Measurements from ENCODE around the gene FRAS1. TPM values are rescaled to one million over a fixed set of nuclear protein-coding genes. Genes with fewer than 3 reads are reported as not detected.
A peak's percentile ranks its signal among the peaks of the same experiment; 100 is the strongest.
"Not testable (repeated sequence)": the region's sequence is repeated elsewhere in the genome, so short reads cannot be mapped to it uniquely, and the experiment has no call there.

Gene FRAS1
- total RNA-seq, 1 donor from 2014 or later, result 6.8 TPM

- DNase-seq (ENCODE audit: low spot score), result not testable (repeated sequence)
These were observed 490.8 kb downstream of the FRAS1 start for GRCh38 chr4:78547899-78548298.

DNA sequence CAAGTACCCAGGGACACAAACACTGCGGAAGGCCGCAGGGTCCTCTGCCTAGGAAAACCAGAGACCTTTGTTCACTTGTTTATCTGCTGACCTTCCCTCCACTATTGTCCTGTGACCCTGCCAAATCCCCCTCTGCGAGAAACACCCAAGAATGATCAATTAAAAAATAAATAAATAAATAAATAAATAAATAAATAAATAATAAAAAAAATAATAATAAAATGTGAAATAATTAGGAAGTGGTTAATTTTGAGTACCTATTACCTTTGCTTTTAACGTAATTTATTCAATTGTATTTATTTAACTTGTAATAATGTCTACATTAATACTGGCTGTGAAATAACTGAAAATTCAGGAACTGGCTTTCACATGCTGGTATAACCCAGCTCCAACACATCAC, 491.8 kb downstream of the FRAS1 start:
- DNase-seq (ENCODE audit: low spot score), result not testable (repeated sequence)

- DNase-seq (ENCODE audit: low spot score), result peak; percentile 47
These were observed 494.6 kb downstream of the FRAS1 start, which contains the start of gene ANXA3 for GRCh38 chr4:78551420-78552351. Gene ANXA3 (plus strand): TSS chr4:78551770. CDS start chr4:78554474, 2,704 bp downstream.

GRCh38 chr4:78552389-78553042, 495.4 kb downstream of the FRAS1 start:
- peak; percentile 60 for DNase-seq (ENCODE audit: low spot score)

- DNase-seq (ENCODE audit: low spot score), result no peak
These were observed 495.9 kb downstream of the FRAS1 start for GRCh38 chr4:78553043-78553396.

DNA sequence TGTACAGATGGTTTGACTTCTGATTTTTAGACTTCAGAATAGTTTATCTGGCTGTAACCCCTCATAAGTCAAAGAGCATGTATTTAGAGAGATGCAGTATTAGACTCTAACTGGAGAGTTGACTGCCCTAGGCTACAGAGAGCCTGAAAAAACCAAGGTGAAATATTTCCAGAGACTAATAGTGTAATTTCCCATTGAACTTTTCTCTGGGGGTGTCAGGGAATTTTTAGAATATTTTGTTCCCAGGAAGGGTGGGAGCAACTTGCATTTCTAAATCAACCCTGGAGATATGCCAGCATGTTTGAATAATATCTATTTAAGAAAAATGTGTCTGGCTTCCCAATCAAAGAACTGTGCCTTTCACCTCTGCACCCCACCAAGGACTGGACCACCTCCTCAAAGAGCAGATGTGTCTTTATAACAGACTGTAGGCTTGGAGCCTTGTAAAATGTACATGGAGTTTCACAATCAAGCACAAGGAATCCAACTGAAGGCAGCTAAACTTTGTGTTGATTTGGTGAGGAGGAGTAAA, 496.5 kb downstream of the FRAS1 start:
- no peak for DNase-seq (ENCODE audit: low spot score)

GRCh38 chr4:78556665-78557064, 499.5 kb downstream of the FRAS1 start:
- DNase-seq (ENCODE audit: low spot score), result no peak

DNA sequence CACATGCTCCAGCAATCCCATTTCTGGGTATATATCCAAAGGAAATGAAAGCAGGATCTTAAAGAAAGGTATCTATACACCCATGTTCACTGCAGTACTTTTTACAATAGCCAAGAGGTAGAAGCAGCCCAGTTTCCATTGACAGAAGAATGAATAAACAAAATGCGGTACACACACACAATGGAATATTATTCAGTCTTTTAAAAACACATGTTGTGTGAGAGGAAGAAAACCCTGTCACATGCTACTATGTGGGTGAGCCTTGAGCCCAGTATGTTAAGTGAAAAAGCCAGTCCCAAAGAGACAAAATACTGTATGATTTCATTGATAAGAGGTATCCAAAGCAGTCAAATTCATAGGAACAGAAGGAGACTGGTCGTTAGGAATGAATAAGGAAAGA, 500.7 kb downstream of the FRAS1 start:
- no peak for DNase-seq (ENCODE audit: low spot score)

DNA sequence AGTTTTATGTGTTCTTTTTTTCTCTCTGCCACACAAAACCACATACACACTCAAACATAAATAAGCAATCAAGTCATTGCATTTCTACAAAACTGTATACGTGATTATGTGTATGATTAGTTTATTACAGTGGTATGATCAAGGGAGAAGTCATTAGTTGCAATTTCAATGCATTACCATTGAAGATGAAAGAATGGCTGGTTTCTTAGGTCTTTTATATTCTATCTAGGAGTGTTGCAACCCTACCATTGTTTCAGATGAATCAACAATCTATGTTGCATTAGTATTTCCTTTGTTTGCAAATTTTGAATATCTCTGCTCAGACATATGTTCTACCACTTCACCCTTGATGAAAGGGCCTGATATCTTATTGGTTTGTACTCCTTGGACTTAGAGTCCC, 501.3 kb downstream of the FRAS1 start:
- no peak for DNase-seq (ENCODE audit: low spot score)

DNA sequence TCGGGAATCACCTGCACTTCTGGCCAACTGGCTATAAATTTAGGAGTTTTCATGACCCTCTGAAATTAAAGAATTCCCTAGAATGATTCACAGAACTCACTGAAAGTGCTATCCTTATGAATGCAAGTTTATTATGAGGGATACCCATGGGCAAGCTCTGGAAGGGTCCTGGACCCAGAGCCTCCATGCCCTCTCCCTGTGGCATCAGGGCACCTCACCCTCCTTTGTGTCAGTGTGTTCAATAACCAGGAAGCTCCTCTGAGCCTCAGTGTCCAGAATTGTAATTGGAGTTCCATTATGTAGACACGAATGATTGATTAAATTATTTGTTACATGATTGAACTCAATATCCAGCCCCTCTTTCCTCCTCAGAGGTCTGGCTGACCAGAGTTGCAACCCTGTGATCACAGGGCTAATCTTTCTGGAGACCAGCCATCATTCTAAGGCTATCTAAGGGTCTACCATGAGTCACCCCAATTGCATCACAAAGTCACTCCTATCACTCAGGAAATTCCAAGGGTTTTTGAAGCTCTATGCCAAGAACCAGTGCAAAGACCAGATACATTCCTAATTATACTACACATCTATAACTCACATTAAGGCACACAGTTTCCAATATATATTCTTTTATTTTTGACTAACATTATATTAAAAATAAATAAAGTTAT, 503.3 kb downstream of the FRAS1 start:
- peak; percentile 39 for DNase-seq (ENCODE audit: low spot score)

GRCh38 chr4:78561677-78562076, 504.6 kb downstream of the FRAS1 start:
- DNase-seq (ENCODE audit: low spot score), result no peak

DNA sequence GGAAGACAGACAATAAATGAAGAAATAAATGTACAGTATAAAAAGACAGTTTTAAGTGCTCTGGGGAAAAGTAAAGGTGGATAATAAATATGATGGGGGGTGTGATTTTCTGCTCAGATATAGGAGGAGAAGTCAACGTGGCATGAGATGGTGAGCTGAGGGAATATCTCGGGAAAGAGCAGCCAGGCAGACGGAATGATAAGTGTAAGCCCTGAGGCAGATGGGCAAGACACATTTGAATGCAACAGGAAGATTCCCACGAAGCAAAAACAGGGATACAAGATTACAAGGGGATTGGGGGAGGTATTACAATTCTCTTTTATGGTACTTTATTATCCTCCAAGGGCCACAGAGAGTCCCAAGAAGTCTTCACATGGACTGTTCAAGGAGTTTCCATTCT, 505.6 kb downstream of the FRAS1 start:
- no peak for DNase-seq (ENCODE audit: low spot score)

- DNase-seq (ENCODE audit: low spot score), result no peak
These were observed 508.8 kb downstream of the FRAS1 start for GRCh38 chr4:78565971-78566372.

GRCh38 chr4:78566834-78567499, 509.8 kb downstream of the FRAS1 start:
- DNase-seq (ENCODE audit: low spot score), result no peak

DNA sequence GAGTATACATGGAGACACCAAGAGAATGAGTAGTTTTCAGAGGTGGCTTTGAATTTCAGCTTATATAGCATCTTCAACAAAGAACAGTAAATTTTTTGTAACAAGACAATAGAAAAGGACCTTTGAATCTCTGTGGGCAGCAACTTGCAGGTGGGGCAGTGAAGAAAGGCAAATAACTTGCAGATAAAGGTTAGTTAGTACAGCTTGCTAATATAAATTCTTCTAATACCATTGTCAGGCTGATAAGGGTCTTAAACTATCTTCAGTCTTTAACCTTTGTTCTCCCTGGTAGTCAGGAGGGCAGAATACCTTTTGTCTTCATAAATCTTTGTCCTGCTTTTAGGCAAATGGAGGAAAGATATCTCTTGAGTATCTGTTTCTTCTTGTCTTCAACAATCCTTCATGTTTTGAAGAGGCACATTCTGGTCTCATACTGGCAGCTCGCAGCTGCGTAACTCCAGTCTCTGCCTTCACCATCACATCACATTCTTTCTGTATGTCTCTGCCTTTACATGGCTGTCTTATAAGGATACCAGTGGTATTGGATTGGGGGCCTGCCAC, 510.5 kb downstream of the FRAS1 start:
- DNase-seq (ENCODE audit: low spot score), result no peak

DNA sequence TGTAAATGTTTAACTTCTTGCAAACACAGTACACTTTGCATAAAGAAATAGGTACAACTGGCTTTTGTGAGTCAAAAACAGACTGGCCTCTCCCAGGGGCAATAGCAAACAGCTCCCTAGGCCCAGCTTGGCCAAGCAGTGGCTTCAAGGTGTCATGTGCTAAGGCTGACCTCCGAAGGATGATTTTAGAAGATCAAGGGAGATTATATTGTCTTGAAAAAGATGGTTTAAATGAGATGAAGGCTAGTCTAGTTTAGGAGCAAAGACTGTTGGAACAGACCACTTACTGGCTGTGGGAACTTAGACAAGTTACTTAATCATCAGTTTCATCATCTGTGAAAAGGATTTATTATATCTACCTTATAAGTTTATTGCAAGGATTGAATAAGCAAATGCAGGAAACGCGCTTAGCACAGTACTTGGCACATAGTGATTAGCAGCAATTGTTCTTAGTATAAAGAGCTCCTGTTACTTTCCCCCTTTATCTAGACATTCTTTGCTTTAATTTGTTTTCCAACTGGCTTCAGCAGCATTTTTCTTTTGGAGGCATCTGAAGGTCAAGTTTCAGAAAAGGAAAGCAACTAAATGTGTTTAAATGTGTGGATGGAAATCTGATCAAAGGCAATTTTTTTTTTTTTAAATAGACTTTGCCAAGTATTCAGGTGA, 511.6 kb downstream of the FRAS1 start:
- DNase-seq (ENCODE audit: low spot score), result no peak

GRCh38 chr4:78569306-78569821, 512.2 kb downstream of the FRAS1 start:
- peak; percentile 75 for DNase-seq (ENCODE audit: low spot score)

- DNase-seq (ENCODE audit: low spot score), result no peak
These were observed 513.0 kb downstream of the FRAS1 start for GRCh38 chr4:78570117-78570516.

GRCh38 chr4:78571804-78572203, 514.7 kb downstream of the FRAS1 start:
- no peak for DNase-seq (ENCODE audit: low spot score)

DNA sequence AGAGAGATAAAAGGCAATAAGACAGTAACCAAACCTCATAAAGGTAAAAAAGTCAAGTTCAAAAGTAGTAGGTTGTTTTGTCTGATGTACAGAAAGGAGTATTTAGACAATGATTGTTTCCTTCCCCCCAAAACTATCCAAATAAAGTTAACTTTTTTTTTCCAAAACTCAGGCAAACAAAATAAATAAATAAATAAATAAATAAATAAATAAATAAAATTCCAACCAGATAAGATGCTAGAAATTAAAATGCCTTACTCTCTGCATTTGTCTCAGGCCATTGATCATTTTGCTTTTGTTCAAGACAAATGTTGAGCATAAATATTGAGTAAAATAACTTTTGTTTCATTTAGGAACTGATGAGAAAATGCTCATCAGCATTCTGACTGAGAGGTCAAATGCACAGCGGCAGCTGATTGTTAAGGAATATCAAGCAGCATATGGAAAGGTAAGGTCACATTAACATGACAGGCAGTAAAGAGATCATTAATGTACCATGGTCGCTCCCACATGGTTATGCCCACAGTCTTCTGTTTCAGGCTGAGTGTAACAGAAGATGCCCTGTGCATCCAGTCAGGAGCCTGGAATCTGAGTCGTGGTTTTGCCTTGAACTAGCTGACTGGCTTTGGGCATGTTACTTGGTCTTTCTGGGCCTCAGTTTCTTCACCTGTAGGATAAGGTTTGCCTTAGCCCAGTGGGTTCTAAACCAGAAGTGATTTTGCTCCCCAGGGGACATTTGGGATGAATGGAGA, 521.7 kb downstream of the FRAS1 start:
- DNase-seq (ENCODE audit: low spot score), result no peak

Data from mucosa of gallbladder (tissue), 1 donor.